H1 (cell line): ENCODE data around the gene SPATS1.

Experiments used
- ATF3 ChIP-seq: IDR thresholded peaks from 2 replicates; pipeline ENCODE4 v1.6.1; 2011; ENCODE audit warnings: low read depth, mild to moderate bottlenecking, low read length; ENCODE audit not compliant: insufficient read depth
- CBX5 ChIP-seq: fragments of 300-800, 300-1000 bp; sonication (generic); IDR thresholded peaks from 2 replicates; pipeline ENCODE4 v1.7.1; 2016; ENCODE audit warnings: antibody characterized with exemption, low read length, low read depth
- CEBPB ChIP-seq: IDR thresholded peaks from 2 replicates; pipeline ENCODE4 v1.6.1; 2012; ENCODE audit warnings: low read depth, low read length
- CTCF ChIP-seq, 3 experiments: IDR thresholded peaks; 1 replicate in 2 of 3; 2 replicates in 1 of 3; pipeline versions ENCODE4 v1.5.1 to v1.6.1; 2011; ENCODE audit warnings: low read length in 3 of 3, mild to moderate bottlenecking in 3 of 3, inconsistent platforms in 2 of 3, low read depth in 1 of 3, moderate library complexity in 1 of 3; ENCODE audit not compliant: insufficient read depth in 1 of 3; ENCODE audit errors: control extremely low read depth in 1 of 3
- EP300 ChIP-seq, 2 experiments: IDR thresholded peaks; 1 replicate in 1 of 2; 2 replicates in 1 of 2; pipeline ENCODE4 v1.6.1; 2011 to 2012; ENCODE audit warnings: low read depth in 2 of 2, low read length in 2 of 2, mild to moderate bottlenecking in 2 of 2, borderline replicate concordance in 1 of 2, inconsistent platforms in 1 of 2, moderate library complexity in 1 of 2
- EZH2 ChIP-seq: fragments of 200-600 bp; sonication (generic); IDR thresholded peaks from 2 replicates; pipeline ENCODE4 v1.7.1; 2012; ENCODE audit warnings: low read depth, mild to moderate bottlenecking, moderate library complexity, low read length, inconsistent platforms; ENCODE audit not compliant: severe bottlenecking
- GABPA ChIP-seq: IDR thresholded peaks from 2 replicates; pipeline ENCODE4 v1.6.1; 2011; ENCODE audit warnings: mild to moderate bottlenecking, low read length, moderate library complexity, borderline replicate concordance; ENCODE audit not compliant: insufficient read depth
- NRF1 ChIP-seq: IDR thresholded peaks from 2 replicates; pipeline ENCODE4 v1.6.1; 2011; ENCODE audit warnings: mild to moderate bottlenecking, low read depth, low read length, improper control_type of control experiment
- RNF2 ChIP-seq: fragments of 200-900, 300-1000 bp; sonication (generic); IDR thresholded peaks from 2 replicates; pipeline ENCODE4 v1.7.1; 2016; ENCODE audit warnings: borderline replicate concordance, low read depth, mild to moderate bottlenecking, antibody characterized with exemption, low read length; ENCODE audit not compliant: poor library complexity, severe bottlenecking; ENCODE audit errors: missing control alignments
- SIRT6 ChIP-seq: IDR thresholded peaks from one replicate; pipeline ENCODE4 v1.7.1; 2012; ENCODE audit warnings: low read length, inconsistent platforms
- SP2 ChIP-seq: IDR thresholded peaks from 2 replicates; pipeline ENCODE4 v1.6.1; 2012; ENCODE audit warnings: mild to moderate bottlenecking, low read length, inconsistent platforms

DNA sequence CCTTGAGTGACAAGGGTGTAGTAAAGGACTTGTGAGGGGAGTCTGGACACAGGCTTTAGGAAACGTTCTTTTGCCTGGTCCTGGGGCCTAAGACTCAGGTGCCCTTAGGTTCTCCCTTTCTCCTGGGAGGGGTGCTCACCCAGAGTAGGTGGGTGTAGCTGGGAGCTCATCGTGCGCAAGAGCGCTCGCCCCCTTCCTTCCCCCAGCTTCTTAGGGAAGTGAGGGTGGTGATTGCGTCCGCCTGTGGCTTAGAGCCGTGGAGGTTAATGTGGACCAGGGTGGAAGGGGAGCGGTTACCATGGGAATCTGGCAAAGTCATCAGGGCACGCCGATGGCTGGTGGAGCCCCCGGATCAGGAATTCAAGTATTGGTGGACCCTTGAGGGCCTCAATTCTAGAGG, 26.0 kb upstream of the SPATS1 start:
- TF ChIP-seq EP300 (IDR thresholded peaks at IDR 0.05; ENCODE audit: borderline replicate concordance in 1 of 2, low read depth in 2 of 2, low read length in 2 of 2), result no peak
- TF ChIP-seq CTCF (IDR thresholded peaks at IDR 0.05; ENCODE audit: control extremely low read depth in 1 of 3, insufficient read depth in 1 of 3, low read depth in 1 of 3, low read length in 3 of 3), result no peak
- no peak for TF ChIP-seq SP2
- TF ChIP-seq RNF2, result no peak
- TF ChIP-seq EZH2, result no peak
- TF ChIP-seq ATF3, result no peak
- TF ChIP-seq GABPA, result no peak
- TF ChIP-seq CBX5, result no peak
- TF ChIP-seq NRF1, result no peak
- no peak for TF ChIP-seq CEBPB
- no peak for TF ChIP-seq SIRT6
